Heart left ventricle (tissue), 13 donors: Measurements from ENCODE around the gene AKTIP.

Experiments used
- POLR2A ChIP-seq, 2 donors: fragments of 450-650 bp; IDR thresholded peaks; one replicate each; pipeline ENCODE4 v1.6.1; 2017; ENCODE audit warnings: antibody characterized with exemption in 2 of 2, mild to moderate bottlenecking in 2 of 2, moderate library complexity in 2 of 2
- TF ChIP-seq, protein P1 (sequence below), 12 donors: fragments of 200-600 bp; sonication (generic) in 4 of 12; IDR thresholded peaks; one replicate each; pipeline versions ENCODE4 v1.5.0 to v1.8.0; 2018 to 2022; ENCODE audit warnings: antibody characterized with exemption in 12 of 12, mild to moderate bottlenecking in 5 of 12
- donor health status: ischemic (EF 13 %, LVEDD 7.1; RV severe dilation, severe dysfunction).
- donor health status: DM: no; HTN: yes; CAD: no.
- donor health status: DM: no; HTN: no; CAD: no.
- donor health status: ischemic (EF 25% LVEDD 6.9; RV normal size, moderate dysfunction).
- donor health status: ischemic (EF 25% LVEDD 5.7; RV mildly dilated, moderate dysfunction).
- donor health status: ischemic (EF 35%, LVEDD 5.7; RV mildly dilated, moderate dysfunction).
- donor health status: nonischemic (EF 11% LVEDD 7.7; RV severe dilation, severe dysfunction).
- donor health status: DM: yes; HTN: yes; CAD: no.
- donor health status: PGD.
- donor health status: ischemic (EF 29% LVEDD 5.4; RV normal size, mild dysfunction).
- donor health status: nonischemic (EF 23%, LVEDD 6.1; RV moderate dilation, normal function).

DNA sequence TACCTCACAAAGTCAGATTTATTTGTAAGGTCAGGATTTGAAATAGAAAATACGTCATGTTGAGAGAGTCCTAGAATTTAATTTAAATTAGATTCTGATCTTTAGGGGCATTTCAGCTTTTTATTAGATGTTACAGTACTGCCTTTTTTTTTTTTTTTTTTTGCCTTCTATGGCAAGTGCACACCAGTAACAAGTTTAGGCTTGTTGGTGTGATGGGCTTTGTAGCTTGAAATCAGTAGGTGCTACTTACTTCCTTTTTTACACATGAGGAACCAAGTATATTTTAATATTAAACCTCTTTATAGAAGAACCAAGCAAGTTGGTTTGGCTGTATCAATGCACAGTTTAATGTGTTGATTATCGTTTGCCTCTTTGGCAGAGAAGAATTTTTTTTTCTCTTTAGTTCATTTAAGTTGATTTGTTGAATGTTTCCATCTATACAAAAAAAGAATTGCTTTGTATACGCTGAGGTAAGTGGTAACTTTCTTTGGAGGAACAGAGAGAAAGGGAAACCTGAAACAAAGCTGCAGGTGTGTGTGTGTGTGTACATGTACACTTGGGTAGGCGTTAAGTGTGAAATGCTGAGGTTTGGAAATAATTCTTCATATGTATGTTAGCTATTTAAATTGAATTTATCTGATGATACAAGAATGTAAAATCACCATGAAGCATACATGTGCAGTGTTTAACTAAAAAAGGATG is 53.0 kb downstream of the AKTIP start:
- TF ChIP-seq, protein P1, sequence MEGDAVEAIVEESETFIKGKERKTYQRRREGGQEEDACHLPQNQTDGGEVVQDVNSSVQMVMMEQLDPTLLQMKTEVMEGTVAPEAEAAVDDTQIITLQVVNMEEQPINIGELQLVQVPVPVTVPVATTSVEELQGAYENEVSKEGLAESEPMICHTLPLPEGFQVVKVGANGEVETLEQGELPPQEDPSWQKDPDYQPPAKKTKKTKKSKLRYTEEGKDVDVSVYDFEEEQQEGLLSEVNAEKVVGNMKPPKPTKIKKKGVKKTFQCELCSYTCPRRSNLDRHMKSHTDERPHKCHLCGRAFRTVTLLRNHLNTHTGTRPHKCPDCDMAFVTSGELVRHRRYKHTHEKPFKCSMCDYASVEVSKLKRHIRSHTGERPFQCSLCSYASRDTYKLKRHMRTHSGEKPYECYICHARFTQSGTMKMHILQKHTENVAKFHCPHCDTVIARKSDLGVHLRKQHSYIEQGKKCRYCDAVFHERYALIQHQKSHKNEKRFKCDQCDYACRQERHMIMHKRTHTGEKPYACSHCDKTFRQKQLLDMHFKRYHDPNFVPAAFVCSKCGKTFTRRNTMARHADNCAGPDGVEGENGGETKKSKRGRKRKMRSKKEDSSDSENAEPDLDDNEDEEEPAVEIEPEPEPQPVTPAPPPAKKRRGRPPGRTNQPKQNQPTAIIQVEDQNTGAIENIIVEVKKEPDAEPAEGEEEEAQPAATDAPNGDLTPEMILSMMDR (IDR thresholded peaks at IDR 0.05) = no peak
- no peak for TF ChIP-seq POLR2A (IDR thresholded peaks at IDR 0.05)
